K562 (cell line): ENCODE measurements around the gene ZSWIM7. TPM values are rescaled to one million over a fixed set of nuclear protein-coding genes. Genes with fewer than 3 reads are reported as not detected.

Experiments
- BDP1 ChIP-seq: IDR thresholded peaks from 3 replicates; pipeline ENCODE4 v1.6.1; 2011; ENCODE audit not compliant: insufficient read length, insufficient read depth
- C11orf30 ChIP-seq: fragments of 450-650 bp; IDR thresholded peaks from 2 replicates; pipeline ENCODE4 v1.6.1; 2016; ENCODE audit warnings: low read depth, mild to moderate bottlenecking
- ELF1 ChIP-seq: fragments of 200-800 bp; sonication (Bioruptor generic); IDR thresholded peaks from 2 replicates; pipeline ENCODE4 v1.6.1; 2016; ENCODE audit warnings: missing genetic modification characterization, missing compliant biosample characterization
- FUS ChIP-seq: fragments of 200-400 bp; formaldehyde crosslinking; optimal IDR thresholded peaks from 2 replicates; pipeline ENCODE3; 2017; ENCODE audit warnings: low read depth, low read length
- MAZ ChIP-seq, 2 experiments: fragments of 450-650 bp in 1 of 2; sonication (generic) in 1 of 2; formaldehyde crosslinking; IDR thresholded peaks in 1 of 2; conservative IDR thresholded peaks in 1 of 2; 2 replicates each; pipeline versions ENCODE4 v1.4.0 to v1.5.0; 2020; ENCODE audit warnings: mild to moderate bottlenecking in 1 of 2, missing genetic modification reagents in 1 of 2
- MXI1 ChIP-seq: IDR thresholded peaks from 2 replicates; pipeline ENCODE4 v1.6.1; 2011; ENCODE audit warnings: low read depth, mild to moderate bottlenecking, improper control_type of control experiment, low read length
- MYC ChIP-seq, 2 experiments: fragments of 250-450 bp in 1 of 2; sonication (Bioruptor Pico) in 1 of 2; IDR thresholded peaks; 2 replicates each; pipeline versions ENCODE4 v1.5.1 to v1.6.1; 2012 to 2021; ENCODE audit warnings: low read depth in 2 of 2, borderline replicate concordance in 1 of 2, improper control_type of control experiment in 1 of 2, low read length in 1 of 2, mild to moderate bottlenecking in 1 of 2, moderate library complexity in 1 of 2
- POLR2G ChIP-seq: fragments of 200-400 bp; formaldehyde crosslinking; IDR thresholded peaks from 2 replicates; pipeline ENCODE4 v1.6.1; 2017; ENCODE audit warnings: low read depth, mild to moderate bottlenecking, antibody characterized with exemption, low read length, moderate library complexity
- TEAD1 ChIP-seq, 2 experiments: fragments of 450-650 bp in 1 of 2; sonication (generic) in 1 of 2; formaldehyde crosslinking; IDR thresholded peaks; 2 replicates each; pipeline versions ENCODE4 v1.4.0 to v1.8.0; 2020 to 2022; ENCODE audit warnings: mild to moderate bottlenecking in 2 of 2, missing genetic modification reagents in 1 of 2
- ZBTB1 ChIP-seq: sonication (generic); formaldehyde crosslinking; IDR thresholded peaks from 2 replicates; pipeline ENCODE4 v1.8.1; 2023; ENCODE audit warnings: missing genetic modification reagents, low read depth, mild to moderate bottlenecking, borderline replicate concordance
- ZFX ChIP-seq: sonication (generic); formaldehyde crosslinking; IDR thresholded peaks from 2 replicates; pipeline ENCODE4 v1.8.0; 2022; ENCODE audit warnings: mild to moderate bottlenecking, missing genetic modification reagents, moderate library complexity
- ZNF24 ChIP-seq: fragments of 450-650 bp; IDR thresholded peaks from 2 replicates; pipeline ENCODE4 v1.6.1; 2016
- polyA plus RNA-seq, 8 experiments: library from polyadenylated mRNA; depleted of rRNA in 4 of 8; stranded (reverse) in 5 of 8; unstranded in 3 of 8; fragments of >200 nt; fragmentation: Nextera tagmentation in 2 of 8; fragmentation: Illumina TruSeq in 1 of 8; extraction: Ambion mirVana in 2 of 8; extraction: Trizol in 1 of 8; gene quantifications; 2 replicates each; pipeline versions ENCODE4 v1.2.1 to v1.2.3, GENCODE V29; 2011 to 2014; ENCODE audit warnings: inconsistent platforms in 1 of 8, missing spikeins in 1 of 8
- total RNA-seq, 7 experiments: library from RNA; depleted of rRNA in 6 of 7; stranded (reverse); fragments of >200 nt in 6 of 7; fragmentation: Illumina TruSeq in 2 of 7; extraction: Trizol in 2 of 7; gene quantifications; 2 replicates each; pipeline versions ENCODE4 v1.2.1 to v1.2.3, GENCODE V29; 2011 to 2021; ENCODE audit warnings: low replicate concordance in 1 of 7
- TF ChIP-seq, protein P1 (sequence below): fragments of 150-350 bp; IDR thresholded peaks from 2 replicates; pipeline ENCODE4 v1.6.1; 2014; ENCODE audit warnings: low read depth, mild to moderate bottlenecking, low read length, borderline replicate concordance
- TF ChIP-seq, protein P2 (sequence below): conservative IDR thresholded peaks from 2 replicates; pipeline ENCODE4 v1.6.1; 2011; ENCODE audit warnings: low read depth, mild to moderate bottlenecking, low read length; ENCODE audit not compliant: control insufficient read depth
- TF ChIP-seq, protein P3 (sequence below): fragments of 450-650 bp; IDR thresholded peaks from 2 replicates; pipeline ENCODE4 v1.6.1; 2014; ENCODE audit warnings: low read depth, mild to moderate bottlenecking, moderate library complexity, borderline replicate concordance
- TF ChIP-seq, protein P4 (sequence below): fragments of 250-450 bp; sonication (Bioruptor Pico); IDR thresholded peaks from 2 replicates; pipeline ENCODE4 v1.5.1; 2021; ENCODE audit warnings: mild to moderate bottlenecking

Gene ZSWIM7
- total and polyA plus RNA-seq, 9 of the 15 experiments (the other 6 are each of a cell fraction or from before 2014, with no cell fraction given): 5.9 to 18.7 (median 9.5) TPM

DNA sequence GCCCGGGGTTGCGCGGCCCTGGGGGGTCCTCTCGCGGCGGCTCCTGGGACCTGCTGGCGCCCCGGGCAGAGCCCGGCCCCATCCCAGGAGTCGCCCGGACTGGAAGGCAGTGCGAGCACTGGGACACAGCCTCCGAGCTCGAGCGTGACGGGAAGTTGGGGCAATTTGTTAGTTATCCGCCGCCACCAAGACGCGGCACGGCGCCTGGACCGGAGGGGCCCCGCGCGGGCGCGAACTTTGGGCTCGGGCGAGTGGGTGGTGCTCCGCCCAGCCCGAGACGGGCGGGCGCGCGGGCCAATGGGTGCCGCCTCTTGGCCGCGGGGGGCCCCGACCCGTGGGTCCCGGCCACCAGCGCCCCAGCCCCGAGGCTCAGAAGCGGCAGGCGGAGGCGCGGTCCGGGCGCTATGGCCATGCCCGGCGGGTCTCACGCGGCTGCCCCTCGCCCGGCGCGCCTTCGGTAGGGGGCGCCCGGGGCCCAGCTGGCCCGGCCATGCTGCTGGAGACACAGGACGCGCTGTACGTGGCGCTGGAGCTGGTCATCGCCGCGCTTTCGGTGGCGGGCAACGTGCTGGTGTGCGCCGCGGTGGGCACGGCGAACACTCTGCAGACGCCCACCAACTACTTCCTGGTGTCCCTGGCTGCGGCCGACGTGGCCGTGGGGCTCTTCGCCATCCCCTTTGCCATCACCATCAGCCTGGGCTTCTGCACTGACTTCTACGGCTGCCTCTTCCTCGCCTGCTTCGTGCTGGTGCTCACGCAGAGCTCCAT is 54.6 kb downstream of the ZSWIM7 start, which contains the start of gene ADORA2B (continued):
- TF ChIP-seq, protein P1, sequence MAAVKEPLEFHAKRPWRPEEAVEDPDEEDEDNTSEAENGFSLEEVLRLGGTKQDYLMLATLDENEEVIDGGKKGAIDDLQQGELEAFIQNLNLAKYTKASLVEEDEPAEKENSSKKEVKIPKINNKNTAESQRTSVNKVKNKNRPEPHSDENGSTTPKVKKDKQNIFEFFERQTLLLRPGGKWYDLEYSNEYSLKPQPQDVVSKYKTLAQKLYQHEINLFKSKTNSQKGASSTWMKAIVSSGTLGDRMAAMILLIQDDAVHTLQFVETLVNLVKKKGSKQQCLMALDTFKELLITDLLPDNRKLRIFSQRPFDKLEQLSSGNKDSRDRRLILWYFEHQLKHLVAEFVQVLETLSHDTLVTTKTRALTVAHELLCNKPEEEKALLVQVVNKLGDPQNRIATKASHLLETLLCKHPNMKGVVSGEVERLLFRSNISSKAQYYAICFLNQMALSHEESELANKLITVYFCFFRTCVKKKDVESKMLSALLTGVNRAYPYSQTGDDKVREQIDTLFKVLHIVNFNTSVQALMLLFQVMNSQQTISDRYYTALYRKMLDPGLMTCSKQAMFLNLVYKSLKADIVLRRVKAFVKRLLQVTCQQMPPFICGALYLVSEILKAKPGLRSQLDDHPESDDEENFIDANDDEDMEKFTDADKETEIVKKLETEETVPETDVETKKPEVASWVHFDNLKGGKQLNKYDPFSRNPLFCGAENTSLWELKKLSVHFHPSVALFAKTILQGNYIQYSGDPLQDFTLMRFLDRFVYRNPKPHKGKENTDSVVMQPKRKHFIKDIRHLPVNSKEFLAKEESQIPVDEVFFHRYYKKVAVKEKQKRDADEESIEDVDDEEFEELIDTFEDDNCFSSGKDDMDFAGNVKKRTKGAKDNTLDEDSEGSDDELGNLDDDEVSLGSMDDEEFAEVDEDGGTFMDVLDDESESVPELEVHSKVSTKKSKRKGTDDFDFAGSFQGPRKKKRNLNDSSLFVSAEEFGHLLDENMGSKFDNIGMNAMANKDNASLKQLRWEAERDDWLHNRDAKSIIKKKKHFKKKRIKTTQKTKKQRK: no peak
- TF ChIP-seq MYC (IDR thresholded peaks at IDR 0.05; ENCODE audit: low read depth, low read length): peak; percentile 82
- no peak for TF ChIP-seq MYC (CRISPR knock-in tag; IDR thresholded peaks at IDR 0.05; ENCODE audit: borderline replicate concordance, low read depth)
- peak; percentile 52 to 53; a peak in 3 of 4 replicates for TF ChIP-seq MAZ (CRISPR knock-in tag; conservative IDR thresholded peaks at IDR 0.05 in 1 of 2, IDR thresholded peaks at IDR 0.05 in 1 of 2)
- no peak for TF ChIP-seq BDP1
- TF ChIP-seq ZNF24: peak; percentile 60; the same call in 1 of the 2 replicates
- TF ChIP-seq TEAD1 (CRISPR knock-in tag; IDR thresholded peaks at IDR 0.05): peak in 1 of 2 experiments; percentile 80; a peak in 2 of 4 replicates
- no peak for TF ChIP-seq MXI1
- peak; percentile 34; the same call in 1 of the 2 replicates for TF ChIP-seq ELF1 (tag)
- TF ChIP-seq, protein P2, sequence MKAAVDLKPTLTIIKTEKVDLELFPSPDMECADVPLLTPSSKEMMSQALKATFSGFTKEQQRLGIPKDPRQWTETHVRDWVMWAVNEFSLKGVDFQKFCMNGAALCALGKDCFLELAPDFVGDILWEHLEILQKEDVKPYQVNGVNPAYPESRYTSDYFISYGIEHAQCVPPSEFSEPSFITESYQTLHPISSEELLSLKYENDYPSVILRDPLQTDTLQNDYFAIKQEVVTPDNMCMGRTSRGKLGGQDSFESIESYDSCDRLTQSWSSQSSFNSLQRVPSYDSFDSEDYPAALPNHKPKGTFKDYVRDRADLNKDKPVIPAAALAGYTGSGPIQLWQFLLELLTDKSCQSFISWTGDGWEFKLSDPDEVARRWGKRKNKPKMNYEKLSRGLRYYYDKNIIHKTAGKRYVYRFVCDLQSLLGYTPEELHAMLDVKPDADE: 0 out of 2 replicates have a peak, but pooled peaks have one; percentile 28
- no peak for TF ChIP-seq C11orf30
- TF ChIP-seq FUS: peak; percentile 66
- TF ChIP-seq, protein P3, sequence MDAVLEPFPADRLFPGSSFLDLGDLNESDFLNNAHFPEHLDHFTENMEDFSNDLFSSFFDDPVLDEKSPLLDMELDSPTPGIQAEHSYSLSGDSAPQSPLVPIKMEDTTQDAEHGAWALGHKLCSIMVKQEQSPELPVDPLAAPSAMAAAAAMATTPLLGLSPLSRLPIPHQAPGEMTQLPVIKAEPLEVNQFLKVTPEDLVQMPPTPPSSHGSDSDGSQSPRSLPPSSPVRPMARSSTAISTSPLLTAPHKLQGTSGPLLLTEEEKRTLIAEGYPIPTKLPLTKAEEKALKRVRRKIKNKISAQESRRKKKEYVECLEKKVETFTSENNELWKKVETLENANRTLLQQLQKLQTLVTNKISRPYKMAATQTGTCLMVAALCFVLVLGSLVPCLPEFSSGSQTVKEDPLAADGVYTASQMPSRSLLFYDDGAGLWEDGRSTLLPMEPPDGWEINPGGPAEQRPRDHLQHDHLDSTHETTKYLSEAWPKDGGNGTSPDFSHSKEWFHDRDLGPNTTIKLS: peak; percentile 86
- peak; percentile 41; the same call in 1 of the 2 replicates for TF ChIP-seq ZFX (CRISPR knock-in tag)
- TF ChIP-seq, protein P4, sequence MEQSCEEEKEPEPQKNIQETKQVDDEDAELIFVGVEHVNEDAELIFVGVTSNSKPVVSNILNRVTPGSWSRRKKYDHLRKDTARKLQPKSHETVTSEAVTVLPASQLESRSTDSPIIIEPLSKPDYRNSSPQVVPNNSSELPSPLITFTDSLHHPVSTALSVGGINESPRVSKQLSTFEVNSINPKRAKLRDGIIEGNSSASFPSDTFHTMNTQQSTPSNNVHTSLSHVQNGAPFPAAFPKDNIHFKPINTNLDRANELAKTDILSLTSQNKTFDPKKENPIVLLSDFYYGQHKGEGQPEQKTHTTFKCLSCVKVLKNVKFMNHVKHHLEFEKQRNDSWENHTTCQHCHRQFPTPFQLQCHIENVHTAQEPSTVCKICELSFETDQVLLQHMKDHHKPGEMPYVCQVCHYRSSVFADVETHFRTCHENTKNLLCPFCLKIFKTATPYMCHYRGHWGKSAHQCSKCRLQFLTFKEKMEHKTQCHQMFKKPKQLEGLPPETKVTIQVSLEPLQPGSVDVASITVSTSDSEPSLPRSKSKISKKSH (CRISPR knock-in tag): no peak
- TF ChIP-seq ZBTB1 (CRISPR knock-in tag): 0 out of 2 replicates have a peak, but pooled peaks have one; percentile 55
- peak; percentile 84 for TF ChIP-seq POLR2G
